GM12873 (cell line): ENCODE measurements around the gene SBSN.

ENCODE experiments used
- CTCF ChIP-seq: IDR thresholded peaks from 2 replicates; pipeline ENCODE4 v1.5.1; 2012; ENCODE audit warnings: low read depth, mild to moderate bottlenecking, moderate library complexity, low read length, control low read depth; ENCODE audit not compliant: insufficient read depth; ENCODE audit errors: missing control alignments

Gene SBSN

DNA sequence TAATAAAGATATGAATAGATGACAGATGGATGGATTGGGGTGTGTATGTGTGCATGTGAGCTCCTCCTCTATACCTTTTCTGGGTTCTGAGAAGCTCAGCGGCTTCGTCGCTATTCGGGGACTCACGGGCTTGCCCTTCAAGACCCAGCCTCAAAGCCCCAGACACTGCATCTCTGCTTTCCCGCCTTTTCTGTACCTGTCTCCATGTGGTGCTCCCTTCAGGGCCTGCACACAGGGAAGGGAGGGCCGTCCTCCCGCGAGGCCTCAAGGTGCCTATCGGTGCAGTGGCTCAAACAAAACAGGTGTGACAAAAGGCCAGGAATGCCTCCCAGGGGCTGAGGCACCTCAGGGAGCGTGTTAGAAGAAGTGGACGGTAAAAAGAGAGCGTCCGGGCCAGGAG, 54.0 kb downstream of the SBSN start:
- no peak for TF ChIP-seq CTCF
